Chondrocyte (in vitro differentiated cells): Measurements from ENCODE around the gene SPNS1. TPM values are rescaled to one million over a fixed set of nuclear protein-coding genes. Genes with fewer than 3 reads are reported as not detected.
"Not testable (repeated sequence)": the region's sequence is repeated elsewhere in the genome, so short reads cannot be mapped to it uniquely, and the experiment has no call there.

ENCODE experiments used
- DNase-seq: peaks from one replicate; pipeline ENCODE4 v3.0.0; 2021; ENCODE audit warnings: mixed read lengths, low spot score
- H3K27ac Mint-ChIP-seq: one replicate; pipeline ENCODE4 v1.8.0; 2021; ENCODE audit warnings: mild to moderate bottlenecking, moderate library complexity, mixed read lengths; ENCODE audit not compliant: unreplicated experiment
- H3K27me3 Mint-ChIP-seq: 2 replicates; pipeline ENCODE4 v1.8.0; 2021; ENCODE audit warnings: low read depth, mixed read lengths
- H3K36me3 Mint-ChIP-seq: 2 replicates; pipeline ENCODE4 v1.8.0; 2021; ENCODE audit warnings: low read depth, mixed read lengths
- H3K4me1 Mint-ChIP-seq: 2 replicates; pipeline ENCODE4 v1.8.0; 2021; ENCODE audit warnings: low read depth, mild to moderate bottlenecking, mixed read lengths
- H3K4me3 Mint-ChIP-seq: one replicate; pipeline ENCODE4 v1.8.0; 2021; ENCODE audit warnings: mild to moderate bottlenecking, moderate library complexity, mixed read lengths; ENCODE audit not compliant: unreplicated experiment
- H3K9me3 Mint-ChIP-seq: 2 replicates; pipeline ENCODE4 v1.8.0; 2021; ENCODE audit warnings: low read depth, mixed read lengths
- CTCF ChIP-seq: fragments of 200-600 bp; sonication (generic); IDR thresholded peaks from 2 replicates; pipeline ENCODE4 v1.5.0; 2021; ENCODE audit warnings: antibody characterized with exemption, mild to moderate bottlenecking, moderate library complexity
- total RNA-seq: library from RNA; stranded (reverse); gene quantifications from 3 replicates; pipeline ENCODE4 v1.2.1, GENCODE V29; 2021

Gene SPNS1
- total RNA-seq, 1 donor from 2014 or later = 60.8 TPM

GRCh38 chr16:28958836-28959235 lies 15.7 kb upstream of the SPNS1 start:
- Mint-ChIP-seq H3K4me3 (no peak overlapping the region), H3K27ac (no peak overlapping the region), H3K9me3 (no peaks in the 10 kb centered on the region), H3K27me3 (no peaks in the 10 kb centered on the region), H3K4me1 (no peaks in the 10 kb centered on the region), H3K36me3 (peaks cover 36% of the 10 kb centered on the region)
- no peak for DNase-seq
- TF ChIP-seq CTCF = no peak

GRCh38 chr16:28964072-28964471 lies 10.5 kb upstream of the SPNS1 start:
- Mint-ChIP-seq H3K27me3 (no peaks in the 10 kb centered on the region), H3K36me3 (peaks cover 25% of the 10 kb centered on the region), H3K4me3 (no peak overlapping the region), H3K9me3 (no peaks in the 10 kb centered on the region), H3K27ac (no peak overlapping the region), H3K4me1 (no peaks in the 10 kb centered on the region)
- DNase-seq = no peak
- TF ChIP-seq CTCF = no peak

GRCh38 chr16:28964496-28964895 lies 10.1 kb upstream of the SPNS1 start:
- Mint-ChIP-seq H3K9me3 (no peaks in the 10 kb centered on the region), H3K27ac (no peak overlapping the region), H3K4me1 (no peaks in the 10 kb centered on the region), H3K27me3 (no peaks in the 10 kb centered on the region), H3K36me3 (peaks cover 25% of the 10 kb centered on the region), H3K4me3 (no peak overlapping the region)
- no peak for DNase-seq
- no peak for TF ChIP-seq CTCF

GRCh38 chr16:28967156-28967555 lies 7.4 kb upstream of the SPNS1 start:
- no peak overlapping the region for H3K27ac Mint-ChIP-seq
- TF ChIP-seq CTCF = no peak
- H3K27me3 Mint-ChIP-seq = no peaks in the 10 kb centered on the region
- H3K36me3 Mint-ChIP-seq = peaks cover 14% of the 10 kb centered on the region
- no peaks in the 10 kb centered on the region for H3K9me3 Mint-ChIP-seq
- no peak overlapping the region for H3K4me3 Mint-ChIP-seq
- H3K4me1 Mint-ChIP-seq = no peaks in the 10 kb centered on the region
- DNase-seq = no peak

GRCh38 chr16:28969696-28970095 lies 4.9 kb upstream of the SPNS1 start:
- peak overlapping the region; percentile 41 for H3K27ac Mint-ChIP-seq
- H3K36me3 Mint-ChIP-seq, H3K4me3 Mint-ChIP-seq, H3K27me3 Mint-ChIP-seq, H3K4me1 Mint-ChIP-seq, DNase-seq, H3K9me3 Mint-ChIP-seq: not testable (repeated sequence)

- Mint-ChIP-seq H3K27me3 (no peaks in the 10 kb centered on the region), H3K4me3 (peak overlapping the region; percentile 92), H3K4me1 (peaks cover 25% of the 10 kb centered on the region), H3K36me3 (peaks cover 9% of the 10 kb centered on the region), H3K27ac (peak overlapping the region; percentile 99), H3K9me3 (no peaks in the 10 kb centered on the region)
- DNase-seq = no peak
- TF ChIP-seq CTCF = peak; percentile 86
These were observed 556 bp upstream of the SPNS1 start for GRCh38 chr16:28974007-28974436.
